ENCODE data around the gene RIPK4.

Gene RIPK4

DNA sequence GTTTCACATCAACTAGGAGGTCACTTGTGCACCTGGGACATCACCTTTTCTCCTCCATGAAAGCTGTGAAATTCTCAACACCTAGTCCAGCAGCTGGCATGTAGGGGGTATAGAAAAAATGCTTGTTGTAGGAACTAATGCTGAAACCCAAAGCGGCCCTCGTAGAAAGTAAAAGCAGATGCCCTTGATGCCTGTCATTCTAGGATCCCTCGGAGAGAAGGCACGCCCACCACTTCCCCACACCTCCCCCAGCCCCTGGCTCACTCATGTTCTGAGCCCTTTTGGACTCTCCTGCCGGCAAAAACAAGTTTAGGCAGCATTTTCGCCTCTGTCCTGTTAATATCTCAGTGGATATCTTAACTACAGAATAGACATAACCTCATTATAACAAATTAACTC, 36.5 kb downstream of the RIPK4 start:
- no peak overlapping the region for H3K27ac ChIP-seq
- TF ChIP-seq, protein P1, sequence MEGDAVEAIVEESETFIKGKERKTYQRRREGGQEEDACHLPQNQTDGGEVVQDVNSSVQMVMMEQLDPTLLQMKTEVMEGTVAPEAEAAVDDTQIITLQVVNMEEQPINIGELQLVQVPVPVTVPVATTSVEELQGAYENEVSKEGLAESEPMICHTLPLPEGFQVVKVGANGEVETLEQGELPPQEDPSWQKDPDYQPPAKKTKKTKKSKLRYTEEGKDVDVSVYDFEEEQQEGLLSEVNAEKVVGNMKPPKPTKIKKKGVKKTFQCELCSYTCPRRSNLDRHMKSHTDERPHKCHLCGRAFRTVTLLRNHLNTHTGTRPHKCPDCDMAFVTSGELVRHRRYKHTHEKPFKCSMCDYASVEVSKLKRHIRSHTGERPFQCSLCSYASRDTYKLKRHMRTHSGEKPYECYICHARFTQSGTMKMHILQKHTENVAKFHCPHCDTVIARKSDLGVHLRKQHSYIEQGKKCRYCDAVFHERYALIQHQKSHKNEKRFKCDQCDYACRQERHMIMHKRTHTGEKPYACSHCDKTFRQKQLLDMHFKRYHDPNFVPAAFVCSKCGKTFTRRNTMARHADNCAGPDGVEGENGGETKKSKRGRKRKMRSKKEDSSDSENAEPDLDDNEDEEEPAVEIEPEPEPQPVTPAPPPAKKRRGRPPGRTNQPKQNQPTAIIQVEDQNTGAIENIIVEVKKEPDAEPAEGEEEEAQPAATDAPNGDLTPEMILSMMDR (IDR thresholded peaks at IDR 0.05): no peak
- TF ChIP-seq ZFX (IDR thresholded peaks at IDR 0.05; ENCODE audit: borderline replicate concordance): no peak

DNA sequence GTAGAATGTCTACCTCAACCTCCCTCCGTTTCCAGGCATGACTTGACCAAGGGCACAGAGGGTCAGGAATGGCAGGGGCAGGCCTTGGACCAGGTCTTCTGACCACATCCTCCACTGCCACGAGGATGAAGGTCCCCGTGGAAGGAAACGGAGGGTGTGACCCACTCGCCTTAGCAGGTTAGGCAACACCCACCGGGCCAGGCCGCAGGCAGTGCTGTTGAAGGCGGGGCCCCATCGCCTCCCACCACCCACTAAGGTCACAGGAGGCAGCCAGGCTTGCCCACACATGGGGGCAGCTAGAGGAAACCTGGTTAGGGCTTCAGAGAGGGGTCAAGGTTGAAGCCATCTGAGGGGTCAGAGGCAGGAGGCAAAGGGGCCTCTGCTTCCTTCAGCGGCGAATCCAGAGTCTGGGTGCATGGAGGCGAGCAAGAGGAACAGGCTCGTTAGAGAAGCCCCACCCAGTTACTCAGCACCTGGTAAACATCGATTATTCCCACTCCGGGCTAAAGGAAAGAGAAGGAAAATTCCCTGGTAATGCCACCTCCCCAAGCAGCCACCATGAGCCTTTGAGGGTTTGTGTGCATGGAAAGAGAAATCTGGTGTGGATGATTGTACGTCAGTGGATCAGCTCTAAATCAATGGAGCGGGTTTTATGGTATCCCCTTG, 37.0 kb downstream of the RIPK4 start:
- TF ChIP-seq, protein P1 (IDR thresholded peaks at IDR 0.05): no peak
- no peak for TF ChIP-seq ZFX (IDR thresholded peaks at IDR 0.05; ENCODE audit: borderline replicate concordance)
- H3K27ac ChIP-seq: no peak overlapping the region

GRCh38 chr21:41727784-41728763, 38.8 kb downstream of the RIPK4 start:
- TF ChIP-seq, protein P1 (IDR thresholded peaks at IDR 0.05): no peak
- no peak for TF ChIP-seq ZFX (IDR thresholded peaks at IDR 0.05; ENCODE audit: borderline replicate concordance)

DNA sequence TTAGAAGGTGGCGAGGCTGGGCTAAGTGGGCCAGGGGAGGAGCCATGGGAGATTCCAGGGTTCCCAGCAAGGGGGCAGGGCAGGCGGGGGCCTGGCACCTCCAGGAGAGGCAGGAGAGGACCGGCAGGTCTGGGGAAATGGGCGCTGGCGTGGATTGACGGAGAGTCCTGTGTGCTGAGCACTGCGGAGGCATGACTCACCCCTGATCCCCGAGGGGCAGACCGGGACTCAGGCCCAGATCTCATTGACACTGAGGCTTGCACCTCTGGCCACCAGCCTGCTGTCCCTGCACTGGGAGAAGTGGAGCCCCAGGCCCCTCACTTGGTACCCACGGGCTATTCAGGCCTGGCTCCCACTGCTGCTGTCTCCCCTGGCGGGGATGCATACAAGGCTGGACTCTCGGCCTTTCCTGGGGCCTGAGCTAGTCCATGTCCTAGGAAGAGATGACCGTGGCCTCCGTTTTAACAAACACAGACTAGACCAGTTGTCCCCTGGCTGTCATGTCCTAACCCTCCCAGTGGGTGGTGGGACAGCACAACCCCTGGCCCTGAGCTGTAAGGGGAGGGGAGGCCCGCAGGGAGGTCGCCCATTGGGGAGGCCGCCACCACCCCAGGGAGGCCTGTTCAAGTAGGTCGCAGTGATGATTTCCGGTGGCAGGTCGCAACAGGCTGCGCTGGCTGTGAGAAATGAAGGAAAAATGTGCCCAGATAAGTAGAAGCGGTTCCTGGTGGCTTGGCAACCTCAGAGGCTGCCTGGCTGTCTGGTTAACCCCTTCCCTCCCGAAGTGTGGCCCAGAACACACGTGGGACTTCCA, 39.7 kb downstream of the RIPK4 start:
- TF ChIP-seq ZFX (IDR thresholded peaks at IDR 0.05; ENCODE audit: borderline replicate concordance): no peak
- TF ChIP-seq, protein P1 (IDR thresholded peaks at IDR 0.05): no peak
- H3K27ac ChIP-seq: no peak overlapping the region

More at GRCh38 chr21:41727784-41728763, 38.8 kb downstream of the RIPK4 start:
- H3K27ac ChIP-seq: no peak overlapping the region

DNA sequence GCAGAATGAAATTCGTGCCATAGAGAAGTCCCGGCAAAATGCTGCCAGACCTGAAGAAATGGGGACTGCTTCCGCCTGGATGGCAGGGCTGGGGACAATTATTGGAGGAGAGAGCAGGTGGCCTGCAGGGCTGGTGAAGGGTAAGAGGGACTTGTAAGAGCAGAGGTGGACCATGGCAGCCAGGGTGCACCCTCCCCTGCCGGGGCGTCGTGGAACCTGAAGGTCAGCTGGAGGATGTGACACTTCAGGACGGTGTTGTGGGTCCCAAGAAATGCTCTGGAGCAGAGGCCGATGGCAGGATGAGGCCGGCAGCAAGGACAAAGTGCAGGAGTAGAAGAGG, 40.3 kb downstream of the RIPK4 start:
- TF ChIP-seq ZFX (IDR thresholded peaks at IDR 0.05; ENCODE audit: borderline replicate concordance): no peak
- TF ChIP-seq, protein P1 (IDR thresholded peaks at IDR 0.05): no peak
- no peak overlapping the region for H3K27ac ChIP-seq

DNA sequence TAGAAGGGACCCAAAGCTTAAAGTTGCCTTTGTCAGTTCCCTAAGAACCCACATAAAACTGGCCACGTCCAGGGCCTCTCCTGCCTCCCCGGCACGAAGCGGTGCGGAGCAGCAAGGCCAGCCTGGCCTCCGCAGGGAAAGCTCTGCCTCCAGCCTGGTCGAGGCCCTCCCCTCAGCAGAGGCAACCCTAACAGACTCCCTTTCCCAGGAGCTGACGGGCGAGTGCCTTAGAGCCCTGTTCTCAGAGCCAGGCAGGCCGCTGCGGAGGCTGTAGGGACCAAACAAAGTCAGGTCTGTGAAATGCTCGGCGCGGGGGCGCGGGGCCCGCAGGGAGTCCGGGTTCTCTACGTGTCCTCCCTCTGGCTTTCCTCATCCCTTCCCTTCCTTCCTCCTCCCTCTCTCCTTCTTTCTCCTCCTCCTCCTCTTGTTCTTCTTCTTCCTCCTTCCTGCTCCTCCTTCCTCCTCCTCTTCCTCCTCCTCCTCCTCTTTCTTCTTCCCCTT, 40.7 kb downstream of the RIPK4 start:
- TF ChIP-seq ZFX (IDR thresholded peaks at IDR 0.05; ENCODE audit: borderline replicate concordance): no peak
- TF ChIP-seq, protein P1 (IDR thresholded peaks at IDR 0.05): no peak
- H3K27ac ChIP-seq: no peak overlapping the region

All from 22Rv1 (cell line).